ENCODE data around the gene NTSR1.

NTSR1 gene

GRCh38 chr20:62708591-62709536 lies at the start of gene NTSR1:
Gene NTSR1, plus strand, starts transcription at chr20:62708836. Its CDS starts 372 bp downstream, at chr20:62709208.
- DNase-seq: peak in 1 of 2 donors; percentile 39

GRCh38 chr20:62659488-62660239 lies 49.0 kb upstream of the NTSR1 start:
- DNase-seq: no peak

GRCh38 chr20:62660240-62660615 lies 48.4 kb upstream of the NTSR1 start:
- no peak for DNase-seq

- no peak for DNase-seq
Observed at GRCh38 chr20:62660768-62661167, 47.9 kb upstream of the NTSR1 start.

GRCh38 chr20:62661647-62662046 lies 47.0 kb upstream of the NTSR1 start:
- DNase-seq: no peak

- no peak for DNase-seq
Observed at GRCh38 chr20:62662422-62662821, 46.2 kb upstream of the NTSR1 start.

GRCh38 chr20:62663145-62664018 lies 45.3 kb upstream of the NTSR1 start:
- DNase-seq: no peak

GRCh38 chr20:62664019-62664971 lies 44.3 kb upstream of the NTSR1 start:
- no peak for DNase-seq

- no peak for DNase-seq
Observed at GRCh38 chr20:62665153-62665754, 43.4 kb upstream of the NTSR1 start.

GRCh38 chr20:62665826-62666735 lies 42.6 kb upstream of the NTSR1 start:
- no peak for DNase-seq

- DNase-seq: no peak
Observed at GRCh38 chr20:62666736-62667529, 41.7 kb upstream of the NTSR1 start.

GRCh38 chr20:62667530-62668440 lies 40.9 kb upstream of the NTSR1 start:
- no peak for DNase-seq

- peak in 1 of 2 donors; percentile 16 for DNase-seq
Observed at GRCh38 chr20:62668441-62669027, 40.1 kb upstream of the NTSR1 start.

GRCh38 chr20:62669249-62669648 lies 39.4 kb upstream of the NTSR1 start:
- DNase-seq: no peak

GRCh38 chr20:62670156-62670555 lies 38.5 kb upstream of the NTSR1 start:
- DNase-seq: no peak

GRCh38 chr20:62670998-62671397 lies 37.6 kb upstream of the NTSR1 start:
- no peak for DNase-seq

- DNase-seq: no peak
Observed at GRCh38 chr20:62671765-62672164, 36.9 kb upstream of the NTSR1 start.

GRCh38 chr20:62674370-62674769 lies 34.3 kb upstream of the NTSR1 start:
- DNase-seq: no peak
